HG02943 (cell line): Measurements from ENCODE around the gene SPIRE1.

ENCODE experiments used
- ATAC-seq: cut with Tn5 transposase; IDR thresholded peaks from one replicate; pipeline ENCODE4 v1.9.1; 2021; ENCODE audit warnings: mild to moderate bottlenecking, low read depth, moderate library complexity; ENCODE audit not compliant: unreplicated experiment

SPIRE1 gene

GRCh38 chr18:12460874-12461273, 197.0 kb downstream of the SPIRE1 start:
- ATAC-seq, result no peak

GRCh38 chr18:12458771-12459170, 199.1 kb downstream of the SPIRE1 start:
- no peak for ATAC-seq

GRCh38 chr18:12456441-12456840, 201.5 kb downstream of the SPIRE1 start:
- no peak for ATAC-seq

GRCh38 chr18:12455496-12455895, 202.4 kb downstream of the SPIRE1 start:
- no peak for ATAC-seq

- no peak for ATAC-seq
Observed at GRCh38 chr18:12452784-12453183, 205.1 kb downstream of the SPIRE1 start.

GRCh38 chr18:12451428-12451827, 206.5 kb downstream of the SPIRE1 start:
- no peak for ATAC-seq

GRCh38 chr18:12449051-12449785, 208.7 kb downstream of the SPIRE1 start:
- no peak for ATAC-seq

GRCh38 chr18:12445554-12445953, 212.4 kb downstream of the SPIRE1 start:
- no peak for ATAC-seq

- ATAC-seq, result no peak
Observed at GRCh38 chr18:12443551-12443950, 214.4 kb downstream of the SPIRE1 start.

GRCh38 chr18:12442946-12443345, 215.0 kb downstream of the SPIRE1 start:
- ATAC-seq, result no peak

- no peak for ATAC-seq
Observed at GRCh38 chr18:12441475-12442034, 216.4 kb downstream of the SPIRE1 start.

GRCh38 chr18:12438257-12438656, 219.7 kb downstream of the SPIRE1 start:
- no peak for ATAC-seq

- no peak for ATAC-seq
Observed at GRCh38 chr18:12435867-12436266, 222.0 kb downstream of the SPIRE1 start.

- no peak for ATAC-seq
Observed at GRCh38 chr18:12434541-12434929, 223.4 kb downstream of the SPIRE1 start.

GRCh38 chr18:12433829-12434540, 223.9 kb downstream of the SPIRE1 start:
- ATAC-seq, result no peak

- no peak for ATAC-seq
Observed at GRCh38 chr18:12432881-12433280, 225.0 kb downstream of the SPIRE1 start.

GRCh38 chr18:12432196-12432595, 225.7 kb downstream of the SPIRE1 start:
- no peak for ATAC-seq

- no peak for ATAC-seq
Observed at GRCh38 chr18:12431561-12431960, 226.3 kb downstream of the SPIRE1 start.

- ATAC-seq, result no peak
Observed at GRCh38 chr18:12430137-12430990, 227.5 kb downstream of the SPIRE1 start.

- ATAC-seq, result no peak
Observed at GRCh38 chr18:12429556-12429955, 228.4 kb downstream of the SPIRE1 start.

- ATAC-seq, result no peak
Observed at GRCh38 chr18:12428923-12429322, 229.0 kb downstream of the SPIRE1 start.
